ENCODE data around the gene RAB34.

DNA sequence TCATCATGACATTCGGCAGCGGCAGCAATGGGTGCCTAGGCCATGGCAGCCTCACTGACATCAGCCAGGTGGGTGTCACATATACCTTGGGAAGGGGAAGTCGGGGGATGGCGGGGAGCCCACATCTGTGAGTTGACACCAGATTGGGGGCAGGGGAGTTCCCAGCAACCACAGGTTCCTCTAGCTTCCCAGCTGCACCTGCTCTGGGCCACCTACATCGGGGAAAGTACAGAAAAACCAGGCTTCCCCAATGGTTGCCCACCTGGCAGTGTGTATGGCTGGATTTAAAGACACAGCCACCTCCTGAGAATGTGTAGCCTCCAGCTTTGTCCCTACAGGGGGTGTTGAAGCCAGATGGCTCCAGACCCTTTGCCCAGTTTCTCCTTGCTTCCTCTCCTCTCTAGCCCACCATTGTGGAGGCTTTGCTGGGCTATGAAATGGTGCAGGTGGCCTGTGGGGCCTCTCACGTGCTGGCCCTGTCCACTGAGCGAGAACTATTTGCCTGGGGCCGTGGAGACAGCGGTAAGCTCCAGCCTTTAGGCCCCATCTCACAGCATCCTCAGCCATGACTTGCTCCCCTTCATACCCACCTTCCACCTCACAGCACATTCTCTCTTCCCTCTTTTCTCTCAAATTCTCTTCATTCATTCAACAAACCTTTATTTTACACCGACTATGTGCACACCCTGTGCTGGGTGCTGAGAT is 21.2 kb upstream of the RAB34 start:
- TF ChIP-seq, protein P1, sequence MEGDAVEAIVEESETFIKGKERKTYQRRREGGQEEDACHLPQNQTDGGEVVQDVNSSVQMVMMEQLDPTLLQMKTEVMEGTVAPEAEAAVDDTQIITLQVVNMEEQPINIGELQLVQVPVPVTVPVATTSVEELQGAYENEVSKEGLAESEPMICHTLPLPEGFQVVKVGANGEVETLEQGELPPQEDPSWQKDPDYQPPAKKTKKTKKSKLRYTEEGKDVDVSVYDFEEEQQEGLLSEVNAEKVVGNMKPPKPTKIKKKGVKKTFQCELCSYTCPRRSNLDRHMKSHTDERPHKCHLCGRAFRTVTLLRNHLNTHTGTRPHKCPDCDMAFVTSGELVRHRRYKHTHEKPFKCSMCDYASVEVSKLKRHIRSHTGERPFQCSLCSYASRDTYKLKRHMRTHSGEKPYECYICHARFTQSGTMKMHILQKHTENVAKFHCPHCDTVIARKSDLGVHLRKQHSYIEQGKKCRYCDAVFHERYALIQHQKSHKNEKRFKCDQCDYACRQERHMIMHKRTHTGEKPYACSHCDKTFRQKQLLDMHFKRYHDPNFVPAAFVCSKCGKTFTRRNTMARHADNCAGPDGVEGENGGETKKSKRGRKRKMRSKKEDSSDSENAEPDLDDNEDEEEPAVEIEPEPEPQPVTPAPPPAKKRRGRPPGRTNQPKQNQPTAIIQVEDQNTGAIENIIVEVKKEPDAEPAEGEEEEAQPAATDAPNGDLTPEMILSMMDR (IDR thresholded peaks at IDR 0.05) = no peak
- TF ChIP-seq POLR2AphosphoS5 (IDR thresholded peaks at IDR 0.05) (no peak), POLR2A (IDR thresholded peaks at IDR 0.05) (no peak)
